ENCODE results near the gene C16orf89.
"Not testable (repeated sequence)": the region's sequence is repeated elsewhere in the genome, so short reads cannot be mapped to it uniquely, and the experiment has no call there.

- TF ChIP-seq CTCF (conservative IDR thresholded peaks at IDR 0.05; ENCODE audit: low read depth, low read length); EZH2 (IDR thresholded peaks at IDR 0.05; ENCODE audit: borderline replicate concordance, low read depth, low read length, poor library complexity, severe bottlenecking): not testable (repeated sequence)
Measured at GRCh38 chr16:5088936-5089335, 23.2 kb upstream of the C16orf89 start.

Measured in A673 (cell line).